ENCODE results near the gene B3GALT6.
A peak's percentile ranks its signal among the peaks of the same experiment; 100 is the strongest.

The B3GALT6 gene

GRCh38 chr1:1282998-1283397, 51.0 kb downstream of the B3GALT6 start:
- Mint-ChIP-seq H3K27me3 (no peaks in the 10 kb centered on the region), H3K4me3 (no peak overlapping the region), H3K27ac (no peak overlapping the region), H3K9me3 (no peaks in the 10 kb centered on the region), H3K36me3 (ENCODE audit: low read depth) (no peaks in the 10 kb centered on the region), H3K4me1 (no peaks in the 10 kb centered on the region)
- no peak for DNase-seq
- ATAC-seq: peak; percentile 56

GRCh38 chr1:1283821-1284220, 51.8 kb downstream of the B3GALT6 start:
- DNase-seq (no peak), ATAC-seq (no peak)
- Mint-ChIP-seq H3K9me3 (no peaks in the 10 kb centered on the region), H3K36me3 (ENCODE audit: low read depth) (no peaks in the 10 kb centered on the region), H3K27me3 (no peaks in the 10 kb centered on the region), H3K27ac (no peak overlapping the region), H3K4me3 (no peak overlapping the region), H3K4me1 (no peaks in the 10 kb centered on the region)

Data from activated naive CD8-positive, alpha-beta T cell treated with anti-CD3 and anti-CD28 coated beads, Interleukin-2, amount 50 U/mL, for 24 hours (primary cell).